ENCODE results near the gene GIPC2. TPM values are rescaled to one million over a fixed set of nuclear protein-coding genes. Genes with fewer than 3 reads are reported as not detected.
A peak's percentile ranks its signal among the peaks of the same experiment; 100 is the strongest.

Gene GIPC2
- total and polyA plus RNA-seq, 2 of the 4 experiments (the other 2 are of a cell fraction) = 0.07 to 0.18 TPM

DNA sequence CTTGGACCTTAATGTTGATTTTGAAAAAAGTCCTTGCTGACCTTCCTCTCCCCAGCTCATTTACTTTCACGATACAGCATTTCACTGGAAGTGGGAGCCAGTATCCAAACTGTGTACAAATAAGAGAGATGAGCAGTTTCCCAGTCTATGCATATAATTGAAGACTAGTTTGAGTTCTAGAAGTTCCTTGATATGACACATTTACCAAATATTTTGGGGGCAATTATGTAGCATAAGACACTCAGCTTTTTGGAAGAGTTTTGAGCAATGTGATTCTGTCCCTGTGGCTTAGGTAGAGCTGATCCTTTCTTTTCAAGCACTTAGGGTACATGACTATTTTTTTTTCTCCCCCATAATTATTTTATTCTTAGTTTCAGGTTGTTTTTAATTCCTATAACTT is 26.4 kb downstream of the GIPC2 start:
- H2BK120ac ChIP-seq (ENCODE audit: low read depth, low read length) = no peak overlapping the region
- H2BK15ac ChIP-seq (ENCODE audit: low read depth, low read length) = no peak overlapping the region
- DNase-seq (no peak), ATAC-seq (ENCODE audit: low read depth) (no peak)
- dilution Hi-C loops (cut with HindIII; ENCODE audit: low sequenced_read_pairs, unreplicated experiment) = no loop called here
- no TSS peak for BruUV-seq (replicated peaks)
- H3K4ac ChIP-seq (ENCODE audit: low read depth, low read length) = no peak overlapping the region
- H4K91ac ChIP-seq (ENCODE audit: insufficient read depth, low read depth, low read length) = no peak overlapping the region
- H2BK20ac ChIP-seq (ENCODE audit: low read depth, low read length) = peak overlapping the region; percentile 18; the same call in 1 of the 2 replicates
- intact Hi-C loops (cut with micrococcal nuclease) = no loop called here
- no peak overlapping the region for H2AK5ac ChIP-seq (ENCODE audit: low read depth, low read length)
- H4K5ac ChIP-seq (ENCODE audit: low read depth, low read length) = no peak overlapping the region
- H3K27me3 ChIP-seq (ENCODE audit: control insufficient read depth, insufficient read depth, low read length) = no peaks in the 10 kb centered on the region
- no peak overlapping the region for H2AK9ac ChIP-seq (replicated peaks; ENCODE audit: low read depth, low read length, poor library complexity)
- H3K18ac ChIP-seq (ENCODE audit: low read depth, low read length) = no peak overlapping the region
- H3K36me3 ChIP-seq (ENCODE audit: control insufficient read depth, insufficient read depth, low read length) = no peaks in the 10 kb centered on the region
- H3K14ac ChIP-seq (replicated peaks; ENCODE audit: low read depth, low read length) = no peak overlapping the region
- no peak overlapping the region for H2AFZ ChIP-seq (replicated peaks; ENCODE audit: low read length, poor library complexity)
- no peak overlapping the region for H3K4me3 ChIP-seq (ENCODE audit: insufficient read depth, low read depth, low read length)
- H2BK5ac ChIP-seq (ENCODE audit: low read depth, low read length, poor library complexity, severe bottlenecking) = no peak overlapping the region
- peaks cover 1% of the 10 kb centered on the region; the same call in 1 of the 2 replicates for H3K4me1 ChIP-seq (ENCODE audit: control insufficient read depth, insufficient read depth, low read length)
- H3K23ac ChIP-seq (ENCODE audit: low read depth, low read length) = no peak overlapping the region
- H3K4me2 ChIP-seq (ENCODE audit: low read depth, low read length) = no peak overlapping the region
- H3K56ac ChIP-seq (ENCODE audit: extremely low read depth, insufficient read depth, low read length) = no peak overlapping the region
- in situ Hi-C loops (cut with MboI; ENCODE audit: low sequenced_read_pairs) = no loop called here
- no peak overlapping the region for H3K27ac ChIP-seq (ENCODE audit: insufficient read depth, low read length)
- no peaks in the 10 kb centered on the region for H3K9me3 ChIP-seq (ENCODE audit: control insufficient read depth, insufficient read depth, low read length)
- H3K9ac ChIP-seq (ENCODE audit: low read depth, low read length) = no peak overlapping the region
- ChIA-PET POLR2A (ENCODE audit: unreplicated experiment) (no interaction called here), CTCF (interaction anchor here (0.6 to 1.4 kb wide), 3 partner anchors 42 to 1901 kb away, joined by 3 to 4 read pairs (median 3); no protein-coding TSS in a partner anchor)
- no peaks in the 10 kb centered on the region for H3K79me1 ChIP-seq (ENCODE audit: low read depth in 1 of 2, low read length in 2 of 2)
- no peak overlapping the region for H4K8ac ChIP-seq (ENCODE audit: low read depth in 2 of 2, low read length in 2 of 2)
- no CpG with 5 or more reads among the region's 1 CpG for WGBS, 2 experiments (ENCODE audit: extremely low coverage in 2 of 2, insufficient read length in 1 of 2)
- TF ChIP-seq RCOR1 (IDR thresholded peaks at IDR 0.05; ENCODE audit: insufficient replicate concordance, low read length) = no peak
- TF ChIP-seq NFE2L2 (IDR thresholded peaks at IDR 0.05; ENCODE audit: low read depth, low read length) = no peak
- no peak for TF ChIP-seq SMC3 (IDR thresholded peaks at IDR 0.05; ENCODE audit: low read depth, low read length)
- no peak for TF ChIP-seq RFX5 (IDR thresholded peaks at IDR 0.05; ENCODE audit: low read depth, low read length)
- TF ChIP-seq CHD1 (IDR thresholded peaks at IDR 0.05; ENCODE audit: low read depth, low read length) = no peak
- no peak for TF ChIP-seq USF2 (IDR thresholded peaks at IDR 0.05; ENCODE audit: low read depth, low read length)
- TF ChIP-seq, protein P1, sequence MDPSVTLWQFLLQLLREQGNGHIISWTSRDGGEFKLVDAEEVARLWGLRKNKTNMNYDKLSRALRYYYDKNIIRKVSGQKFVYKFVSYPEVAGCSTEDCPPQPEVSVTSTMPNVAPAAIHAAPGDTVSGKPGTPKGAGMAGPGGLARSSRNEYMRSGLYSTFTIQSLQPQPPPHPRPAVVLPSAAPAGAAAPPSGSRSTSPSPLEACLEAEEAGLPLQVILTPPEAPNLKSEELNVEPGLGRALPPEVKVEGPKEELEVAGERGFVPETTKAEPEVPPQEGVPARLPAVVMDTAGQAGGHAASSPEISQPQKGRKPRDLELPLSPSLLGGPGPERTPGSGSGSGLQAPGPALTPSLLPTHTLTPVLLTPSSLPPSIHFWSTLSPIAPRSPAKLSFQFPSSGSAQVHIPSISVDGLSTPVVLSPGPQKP (IDR thresholded peaks at IDR 0.05; ENCODE audit: borderline replicate concordance, low read depth, low read length) = no peak
- no peak for TF ChIP-seq MAFK (IDR thresholded peaks at IDR 0.05; ENCODE audit: low read depth, low read length)
- TF ChIP-seq RAD21 (IDR thresholded peaks at IDR 0.05; ENCODE audit: low read length) = no peak
- no peak for TF ChIP-seq CEBPB (IDR thresholded peaks at IDR 0.05; ENCODE audit: low read depth, low read length)
- no peak for TF ChIP-seq POLR2A (IDR thresholded peaks at IDR 0.05; ENCODE audit: low read depth, low read length)
- TF ChIP-seq MXI1 (IDR thresholded peaks at IDR 0.05; ENCODE audit: borderline replicate concordance, low read depth, low read length) = no peak
- no peak for TF ChIP-seq BHLHE40 (IDR thresholded peaks at IDR 0.05; ENCODE audit: low read depth, low read length)
- no peak for TF ChIP-seq FOS (IDR thresholded peaks at IDR 0.05; ENCODE audit: low read depth, low read length)
- no peak for TF ChIP-seq MAZ (IDR thresholded peaks at IDR 0.05; ENCODE audit: borderline replicate concordance, low read depth, low read length)
- no peak for TF ChIP-seq CTCF (conservative IDR thresholded peaks at IDR 0.05; ENCODE audit: low read depth, low read length)
- H4K20me1 ChIP-seq (ENCODE audit: insufficient read depth, low read length) = no peaks in the 10 kb centered on the region
- H3K9me1 ChIP-seq (ENCODE audit: insufficient read depth, low read length) = peaks cover 5% of the 10 kb centered on the region; the same call in 1 of the 2 replicates

All from IMR-90 (cell line).